ENCODE results near the gene IFNB1. TPM values are rescaled to one million over a fixed set of nuclear protein-coding genes. Genes with fewer than 3 reads are reported as not detected.

Gene IFNB1
- total RNA-seq, 4 donors from 2014 or later = not detected

DNA sequence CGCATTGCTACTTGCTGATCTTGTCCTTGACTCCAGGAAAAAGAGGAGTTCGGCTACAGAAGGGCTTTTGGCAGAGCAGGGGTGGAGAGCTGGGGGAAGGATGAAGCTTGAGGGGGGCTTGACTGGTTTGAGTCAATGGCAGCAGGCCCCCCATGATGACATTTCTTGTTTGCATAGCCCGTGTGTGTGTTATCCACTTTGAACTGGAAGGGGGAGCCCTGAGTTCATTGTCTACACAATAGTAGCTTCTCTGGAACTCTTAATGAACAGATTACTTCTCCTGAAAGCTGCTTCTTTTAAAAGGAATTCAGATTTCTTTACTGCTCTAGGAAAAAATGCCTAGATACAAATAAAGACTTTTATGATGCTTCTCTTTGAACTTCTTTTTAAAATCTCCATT lies 2.3 kb downstream of the IFNB1 start:
- no peaks in the 10 kb centered on the region for H3K36me3 ChIP-seq
- 40 to 83% methylated on average over 1 to 3 of the region's 3 CpGs for WGBS, 2 donors (ENCODE audit: low coverage in 1 of 2)
- no peak for ATAC-seq
- H3K27me3 ChIP-seq = no peaks in the 10 kb centered on the region
- no peaks in the 10 kb centered on the region for H3K9me3 ChIP-seq
- no peak overlapping the region for H3K27ac ChIP-seq
- H3K4me1 ChIP-seq = peaks cover 4 to 6% (median 4%) of the 10 kb centered on the region in 3 donors
- TF ChIP-seq POLR2AphosphoS5 (IDR thresholded peaks at IDR 0.05) = no peak
- TF ChIP-seq POLR2A (IDR thresholded peaks at IDR 0.05) = no peak
- TF ChIP-seq, protein P1, sequence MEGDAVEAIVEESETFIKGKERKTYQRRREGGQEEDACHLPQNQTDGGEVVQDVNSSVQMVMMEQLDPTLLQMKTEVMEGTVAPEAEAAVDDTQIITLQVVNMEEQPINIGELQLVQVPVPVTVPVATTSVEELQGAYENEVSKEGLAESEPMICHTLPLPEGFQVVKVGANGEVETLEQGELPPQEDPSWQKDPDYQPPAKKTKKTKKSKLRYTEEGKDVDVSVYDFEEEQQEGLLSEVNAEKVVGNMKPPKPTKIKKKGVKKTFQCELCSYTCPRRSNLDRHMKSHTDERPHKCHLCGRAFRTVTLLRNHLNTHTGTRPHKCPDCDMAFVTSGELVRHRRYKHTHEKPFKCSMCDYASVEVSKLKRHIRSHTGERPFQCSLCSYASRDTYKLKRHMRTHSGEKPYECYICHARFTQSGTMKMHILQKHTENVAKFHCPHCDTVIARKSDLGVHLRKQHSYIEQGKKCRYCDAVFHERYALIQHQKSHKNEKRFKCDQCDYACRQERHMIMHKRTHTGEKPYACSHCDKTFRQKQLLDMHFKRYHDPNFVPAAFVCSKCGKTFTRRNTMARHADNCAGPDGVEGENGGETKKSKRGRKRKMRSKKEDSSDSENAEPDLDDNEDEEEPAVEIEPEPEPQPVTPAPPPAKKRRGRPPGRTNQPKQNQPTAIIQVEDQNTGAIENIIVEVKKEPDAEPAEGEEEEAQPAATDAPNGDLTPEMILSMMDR (IDR thresholded peaks at IDR 0.05) = no peak
- TF ChIP-seq EP300 (IDR thresholded peaks at IDR 0.05) = no peak
- H3K4me3 ChIP-seq = no peak overlapping the region

DNA sequence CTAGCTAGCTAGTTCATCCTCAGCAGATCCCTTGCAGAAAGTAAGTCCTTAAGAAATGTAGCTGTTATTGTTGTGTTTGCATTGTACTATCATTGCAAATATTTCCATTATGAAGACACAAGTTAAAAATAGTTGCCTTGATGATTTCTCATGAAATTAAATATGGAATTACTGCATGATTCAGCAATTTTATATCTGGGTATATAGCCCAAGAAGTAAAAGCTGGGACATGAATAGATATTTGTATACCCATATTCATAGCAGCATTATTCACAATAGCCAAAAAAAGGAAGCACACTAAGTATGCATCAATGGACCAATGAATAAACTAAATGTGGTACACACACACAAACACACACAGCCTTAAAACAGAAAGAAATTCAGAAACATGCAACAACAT lies 6.8 kb downstream of the IFNB1 start:
- ATAC-seq = no peak
- TF ChIP-seq POLR2A (IDR thresholded peaks at IDR 0.05) = no peak
- no peak for TF ChIP-seq POLR2AphosphoS5 (IDR thresholded peaks at IDR 0.05)
- no peak for TF ChIP-seq EP300 (IDR thresholded peaks at IDR 0.05)
- TF ChIP-seq, protein P1 (IDR thresholded peaks at IDR 0.05) = no peak
- Histone ChIP-seq H3K36me3 (no peaks in the 10 kb centered on the region), H3K4me1 (peaks cover 6 to 19% (median 7%) of the 10 kb centered on the region in 3 donors), H3K27me3 (no peaks in the 10 kb centered on the region), H3K27ac (peak overlapping the region in 3 of 4 donors; percentile 68 to 76 (median 71)), H3K9me3 (no peaks in the 10 kb centered on the region), H3K4me3 (no peak overlapping the region)

DNA sequence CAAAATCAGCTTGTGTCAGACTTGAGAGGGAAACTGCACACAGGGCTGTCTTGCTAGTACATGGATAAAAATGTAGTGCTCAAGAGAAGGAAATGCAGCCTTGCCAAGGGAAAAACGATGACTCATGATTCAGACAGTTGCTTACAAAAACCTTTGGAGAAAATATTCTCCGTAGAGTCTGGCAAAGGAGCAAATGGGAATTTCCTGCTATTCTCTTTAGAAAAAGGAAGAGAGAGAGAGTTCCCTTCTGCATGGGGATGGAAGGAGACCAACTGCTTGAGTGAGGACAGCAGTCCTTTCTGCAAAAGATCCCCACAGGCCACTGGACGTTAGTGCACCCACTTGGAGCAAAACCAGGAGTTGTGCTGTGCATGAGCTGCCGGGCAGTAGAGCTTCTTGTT lies 7.6 kb downstream of the IFNB1 start:
- peaks cover 6 to 19% (median 7%) of the 10 kb centered on the region in 3 donors for H3K4me1 ChIP-seq
- H3K27me3 ChIP-seq = no peaks in the 10 kb centered on the region
- TF ChIP-seq POLR2AphosphoS5 (IDR thresholded peaks at IDR 0.05) = peak; percentile 82
- TF ChIP-seq, protein P1 (IDR thresholded peaks at IDR 0.05) = peak in 3 of 4 experiments; percentile 32 to 49 (median 46)
- TF ChIP-seq EP300 (IDR thresholded peaks at IDR 0.05) = no peak
- no peaks in the 10 kb centered on the region for H3K36me3 ChIP-seq
- ATAC-seq = peak; percentile 91
- no peaks in the 10 kb centered on the region for H3K9me3 ChIP-seq
- peak overlapping the region in 1 of 2 donors; percentile 18 for H3K4me3 ChIP-seq
- peak overlapping the region; percentile 5 to 76 (median 70) for H3K27ac ChIP-seq
- WGBS, 2 donors (ENCODE audit: low coverage in 1 of 2) = 0% methylated on average over 3 to 4 of the region's 4 CpGs

DNA sequence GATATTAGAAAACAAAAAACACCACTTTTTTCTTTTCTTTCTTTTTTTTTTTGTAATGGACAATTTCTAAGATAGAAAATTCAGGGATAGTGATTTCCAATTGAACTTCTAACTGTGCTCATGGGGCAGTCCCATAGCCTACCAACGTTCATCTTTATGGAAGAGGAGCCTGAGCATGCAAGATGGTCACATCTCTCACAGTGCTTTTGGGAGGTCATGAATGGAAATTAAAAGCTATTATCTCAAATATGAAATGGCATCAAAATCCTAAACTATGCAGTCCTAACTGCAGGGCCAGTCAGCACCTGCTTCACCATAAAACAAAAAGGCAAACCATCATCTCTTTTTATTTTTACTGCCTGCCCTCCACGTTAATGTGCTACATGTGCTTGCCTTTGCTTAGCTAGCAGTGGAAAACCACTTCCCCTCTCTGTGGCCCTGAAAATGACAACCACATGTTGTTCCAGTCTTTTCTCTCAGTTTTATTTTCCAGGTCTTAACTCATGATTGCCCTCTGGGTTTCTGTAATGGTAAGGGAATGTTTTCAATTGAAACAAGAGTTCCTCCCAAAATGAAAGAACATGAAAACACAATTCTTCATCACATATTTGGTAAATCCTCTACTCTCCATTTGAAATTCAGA lies 16.7 kb downstream of the IFNB1 start:
- Histone ChIP-seq H3K4me1 (no peaks in the 10 kb centered on the region), H3K27ac (no peak overlapping the region), H3K36me3 (no peaks in the 10 kb centered on the region), H3K4me3 (no peak overlapping the region), H3K9me3 (no peaks in the 10 kb centered on the region), H3K27me3 (no peaks in the 10 kb centered on the region)
- ATAC-seq = no peak
- 24 to 89% methylated on average over 1 to 2 of the region's 2 CpGs for WGBS, 2 donors (ENCODE audit: low coverage in 1 of 2)
- TF ChIP-seq POLR2AphosphoS5 (IDR thresholded peaks at IDR 0.05) (no peak), EP300 (IDR thresholded peaks at IDR 0.05) (no peak), POLR2A (IDR thresholded peaks at IDR 0.05) (no peak)
- TF ChIP-seq, protein P1 (IDR thresholded peaks at IDR 0.05) = no peak

DNA sequence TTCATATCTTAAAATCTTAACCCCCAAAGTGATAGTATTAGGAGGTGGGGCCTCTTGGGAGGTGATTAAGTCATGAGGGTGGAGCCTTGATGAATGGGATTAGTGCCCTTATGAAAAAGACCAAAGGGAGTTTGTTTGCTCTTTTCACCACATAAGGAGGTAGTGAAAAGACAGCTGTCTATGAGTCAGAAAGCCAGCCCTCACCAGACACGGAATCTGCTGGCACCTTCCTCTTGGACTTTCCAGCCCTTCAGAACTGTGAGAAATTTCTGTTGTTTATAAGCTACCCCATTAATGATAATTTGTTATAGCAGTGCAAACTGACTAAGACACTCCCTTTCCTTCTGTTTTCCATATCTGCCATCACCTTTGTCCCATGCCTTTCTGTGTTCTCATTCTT lies 20.8 kb downstream of the IFNB1 start:
- H3K9me3 ChIP-seq = no peaks in the 10 kb centered on the region
- no peaks in the 10 kb centered on the region for H3K27me3 ChIP-seq
- WGBS, 2 donors (ENCODE audit: low coverage in 1 of 2) = 22 to 33% methylated on average over 1 of the region's 1 CpG
- H3K4me3 ChIP-seq = no peak overlapping the region
- no peak overlapping the region for H3K27ac ChIP-seq
- ATAC-seq = no peak
- no peaks in the 10 kb centered on the region for H3K4me1 ChIP-seq
- no peaks in the 10 kb centered on the region for H3K36me3 ChIP-seq
- TF ChIP-seq POLR2AphosphoS5 (IDR thresholded peaks at IDR 0.05) (no peak), EP300 (IDR thresholded peaks at IDR 0.05) (no peak), POLR2A (IDR thresholded peaks at IDR 0.05) (no peak)
- TF ChIP-seq, protein P1 (IDR thresholded peaks at IDR 0.05) = no peak

Data from gastroesophageal sphincter (tissue), 4 donors.